H1 (cell line): Measurements from ENCODE around the gene CCNG1. TPM values are rescaled to one million over a fixed set of nuclear protein-coding genes. Genes with fewer than 3 reads are reported as not detected.

ENCODE experiments used
- CTCF ChIA-PET: fragments of 300-600 bp; sonication (Branson Sonifier 250); formaldehyde crosslinking; loops from one replicate; lab custom pipeline; 2021; ENCODE audit not compliant: partially characterized antibody; lab: Charles Lee
- POLR2A ChIA-PET: fragments of 300-600 bp; sonication (Branson Sonifier 250); formaldehyde crosslinking; loops from one replicate; lab custom pipeline; 2021; ENCODE audit warnings: inconsistent platforms; ENCODE audit not compliant: partially characterized antibody; lab: Charles Lee
- DNase-seq, 2 experiments: peaks; one replicate each; pipeline versions ENCODE4 v3.0.0 to v3.0.0-alpha.2; 2010 to 2022; ENCODE audit warnings: low spot score in 2 of 2, low read depth in 1 of 2, mixed read lengths in 1 of 2
- FAIRE-seq: peaks from 2 replicates; lab custom pipeline; 2011; peaks lifted over from hg19 to GRCh38; lab: Jason Lieb, UNC
- H2AFZ ChIP-seq: 2 replicates; pipeline ENCODE4 v1.8.1; 2012; ENCODE audit warnings: low read length, inconsistent platforms
- H2AK5ac ChIP-seq: 2 replicates; pipeline ENCODE4 v1.6.1; 2013; ENCODE audit warnings: low read depth, low read length
- H2BK120ac ChIP-seq: replicated peaks from 2 replicates; pipeline ENCODE3; 2013; ENCODE audit warnings: low read depth, low read length, inconsistent platforms
- H2BK12ac ChIP-seq: 2 replicates; pipeline ENCODE4 v1.6.1; 2013; ENCODE audit warnings: low read depth, low read length
- H2BK15ac ChIP-seq: 2 replicates; pipeline ENCODE4 v1.6.1; 2013; ENCODE audit warnings: low read length
- H2BK20ac ChIP-seq: 2 replicates; pipeline ENCODE4 v1.6.1; 2013; ENCODE audit warnings: low read length
- H2BK5ac ChIP-seq: 2 replicates; pipeline ENCODE4 v1.6.1; 2013; ENCODE audit warnings: low read depth, low read length
- H3K14ac ChIP-seq: 2 replicates; pipeline ENCODE4 v1.6.1; 2013; ENCODE audit warnings: inconsistent platforms; ENCODE audit not compliant: insufficient read length
- H3K18ac ChIP-seq: 2 replicates; pipeline ENCODE4 v1.6.1; 2013; ENCODE audit warnings: low read length; ENCODE audit errors: extremely low read depth
- H3K23ac ChIP-seq: 2 replicates; pipeline ENCODE4 v1.6.1; 2013; ENCODE audit warnings: inconsistent platforms; ENCODE audit not compliant: insufficient read length
- H3K23me2 ChIP-seq: 2 replicates; pipeline ENCODE4 v1.6.1; 2013; ENCODE audit warnings: low read depth, low read length
- H3K27ac ChIP-seq: 2 replicates; pipeline ENCODE4 v1.6.1; 2011; ENCODE audit warnings: low read depth, low read length, inconsistent platforms
- H3K27me3 ChIP-seq, 4 experiments: replicated peaks in 1 of 4; 1 replicate in 1 of 4; 2 replicates in 3 of 4; pipeline versions ENCODE4 v1.6.1 to v1.8.1; 2011 to 2013; ENCODE audit warnings: low read length in 3 of 4, mild to moderate bottlenecking in 3 of 4, inconsistent platforms in 2 of 4, mixed read lengths in 2 of 4, moderate library complexity in 1 of 4; ENCODE audit not compliant: control insufficient read depth in 3 of 4, insufficient read depth in 3 of 4; ENCODE audit errors: extremely low read depth in 1 of 4
- H3K36me3 ChIP-seq, 4 experiments: 2 replicates each; pipeline versions ENCODE4 v1.6.1 to v1.8.1; 2011 to 2013; ENCODE audit warnings: mild to moderate bottlenecking in 4 of 4, low read length in 3 of 4, moderate library complexity in 2 of 4, control low read depth in 1 of 4, inconsistent platforms in 1 of 4; ENCODE audit not compliant: insufficient read depth in 4 of 4, control insufficient read depth in 2 of 4
- H3K4ac ChIP-seq: replicated peaks from 2 replicates; pipeline ENCODE3; 2013; ENCODE audit warnings: low read length, low read depth, mixed read lengths, inconsistent platforms; ENCODE audit not compliant: insufficient read length
- H3K4me1 ChIP-seq, 4 experiments: replicated peaks in 1 of 4; 1 replicate in 1 of 4; 2 replicates in 3 of 4; pipeline versions ENCODE4 v1.6.1 to v1.8.1; 2011 to 2013; ENCODE audit warnings: low read length in 3 of 4, inconsistent platforms in 2 of 4, mixed read lengths in 1 of 4; ENCODE audit not compliant: insufficient read depth in 4 of 4, control insufficient read depth in 3 of 4
- H3K4me2 ChIP-seq, 2 experiments: 2 replicates each; pipeline versions ENCODE4 v1.6.1 to v1.8.1; 2011 to 2013; ENCODE audit warnings: low read depth in 2 of 2, low read length in 2 of 2, control low read depth in 1 of 2, inconsistent platforms in 1 of 2, mild to moderate bottlenecking in 1 of 2; ENCODE audit not compliant: insufficient read depth in 1 of 2
- H3K4me3 ChIP-seq, 4 experiments: fragments of 200-600, 300-600 bp in 1 of 4; sonication (generic), shearing (Covaris generic), sonication (Bioruptor Twin) in 1 of 4; 2 replicates each; pipeline versions ENCODE4 v1.5.1 to v1.8.1; 2011 to 2016; ENCODE audit warnings: low read length in 4 of 4, low read depth in 3 of 4, control low read depth in 2 of 4, inconsistent platforms in 2 of 4, mild to moderate bottlenecking in 2 of 4, mixed read lengths in 1 of 4, moderate library complexity in 1 of 4; ENCODE audit not compliant: insufficient read depth in 2 of 4; ENCODE audit errors: extremely low read depth in 1 of 4
- H3K56ac ChIP-seq: replicated peaks from 2 replicates; pipeline ENCODE3; 2013; ENCODE audit warnings: low read depth, mild to moderate bottlenecking, mixed read lengths, low read length, inconsistent platforms; ENCODE audit not compliant: insufficient read length
- H3K79me1 ChIP-seq: 2 replicates; pipeline ENCODE4 v1.6.1; 2013; ENCODE audit warnings: low read depth, low read length, control low read depth
- H3K79me2 ChIP-seq, 2 experiments: 2 replicates each; pipeline versions ENCODE4 v1.6.1 to v1.8.1; 2012 to 2013; ENCODE audit warnings: low read length in 2 of 2, mild to moderate bottlenecking in 2 of 2, inconsistent platforms in 1 of 2; ENCODE audit not compliant: insufficient read depth in 2 of 2, control insufficient read depth in 1 of 2
- H3K9ac ChIP-seq, 4 experiments: replicated peaks in 1 of 4; 1 replicate in 1 of 4; 2 replicates in 3 of 4; pipeline versions ENCODE4 v1.6.1 to v1.8.1; 2011 to 2013; ENCODE audit warnings: low read depth in 3 of 4, low read length in 3 of 4, control low read depth in 2 of 4, mild to moderate bottlenecking in 2 of 4, moderate library complexity in 2 of 4, inconsistent platforms in 1 of 4; ENCODE audit errors: extremely low read depth in 1 of 4
- H3K9me3 ChIP-seq, 2 experiments: 2 replicates each; pipeline versions ENCODE4 v1.6.1 to v1.8.1; 2012 to 2013; ENCODE audit warnings: mild to moderate bottlenecking in 2 of 2, moderate library complexity in 2 of 2, control low read depth in 1 of 2, inconsistent platforms in 1 of 2, low read depth in 1 of 2, low read length in 1 of 2, mixed read lengths in 1 of 2; ENCODE audit not compliant: insufficient read depth in 2 of 2
- H4K20me1 ChIP-seq, 2 experiments: replicated peaks in 1 of 2; 2 replicates each; pipeline versions ENCODE3 to v1.8.1; 2011 to 2013; ENCODE audit warnings: inconsistent platforms in 2 of 2, low read length in 2 of 2, mild to moderate bottlenecking in 1 of 2; ENCODE audit not compliant: insufficient read depth in 2 of 2, control insufficient read depth in 1 of 2
- H4K5ac ChIP-seq: 2 replicates; pipeline ENCODE4 v1.6.1; 2013; ENCODE audit warnings: low read length, low read depth, mixed read lengths, inconsistent platforms; ENCODE audit not compliant: insufficient read length
- H4K8ac ChIP-seq: 2 replicates; pipeline ENCODE4 v1.8.0; 2013; ENCODE audit warnings: mild to moderate bottlenecking, moderate library complexity, low read length, inconsistent platforms; ENCODE audit not compliant: insufficient read depth; ENCODE audit errors: extremely low read depth
- H4K91ac ChIP-seq: replicated peaks from 2 replicates; pipeline ENCODE3; 2013; ENCODE audit warnings: low read length, mixed read lengths, inconsistent platforms; ENCODE audit not compliant: insufficient read length
- CEBPB ChIP-seq: IDR thresholded peaks from 2 replicates; pipeline ENCODE4 v1.6.1; 2012; ENCODE audit warnings: low read depth, low read length
- CTCF ChIP-seq, 3 experiments: IDR thresholded peaks; 1 replicate in 2 of 3; 2 replicates in 1 of 3; pipeline versions ENCODE4 v1.5.1 to v1.6.1; 2011; ENCODE audit warnings: low read length in 3 of 3, mild to moderate bottlenecking in 3 of 3, inconsistent platforms in 2 of 3, low read depth in 1 of 3, moderate library complexity in 1 of 3; ENCODE audit not compliant: insufficient read depth in 1 of 3; ENCODE audit errors: control extremely low read depth in 1 of 3
- KDM1A ChIP-seq: fragments of 200-600, 300-600 bp; sonication (generic); IDR thresholded peaks from 2 replicates; pipeline ENCODE4 v1.7.1; 2016; ENCODE audit warnings: mild to moderate bottlenecking, low read length, borderline replicate concordance
- POLR2AphosphoS5 ChIP-seq: IDR thresholded peaks from 2 replicates; pipeline ENCODE4 v1.6.1; 2011; ENCODE audit warnings: low read depth, low read length
- RAD21 ChIP-seq, 2 experiments: IDR thresholded peaks in 1 of 2; conservative IDR thresholded peaks in 1 of 2; 2 replicates each; pipeline ENCODE4 v1.6.1; 2011; ENCODE audit warnings: low read depth in 2 of 2, low read length in 2 of 2, improper control_type of control experiment in 1 of 2, inconsistent platforms in 1 of 2, mild to moderate bottlenecking in 1 of 2, moderate library complexity in 1 of 2
- RFX5 ChIP-seq: IDR thresholded peaks from 2 replicates; pipeline ENCODE4 v1.6.1; 2011; ENCODE audit warnings: low read depth, low read length, improper control_type of control experiment, borderline replicate concordance
- TCF12 ChIP-seq: IDR thresholded peaks from 2 replicates; pipeline ENCODE4 v1.6.1; 2011; ENCODE audit warnings: low read depth, mild to moderate bottlenecking, low read length
- TEAD4 ChIP-seq: IDR thresholded peaks from 2 replicates; pipeline ENCODE4 v1.6.1; 2012; ENCODE audit warnings: low read depth, low read length, inconsistent platforms, mixed read lengths
- ZNF274 ChIP-seq: IDR thresholded peaks from 2 replicates; pipeline ENCODE4 v1.7.0; 2012; ENCODE audit warnings: low read length, borderline replicate concordance; ENCODE audit errors: extremely low read depth
- WGBS, 2 experiments: shearing (Covaris generic) in 1 of 2; methylation state at CpG; one replicate each; pipeline versions ENCODE4 v1.1.6 to v1.1.7; 2013 to 2015; ENCODE audit warnings: low lambda C conversion rate in 2 of 2, mixed read lengths in 2 of 2, inconsistent platforms in 1 of 2, low coverage in 1 of 2, missing lambda C conversion rate in 1 of 2; ENCODE audit not compliant: insufficient replicate concordance in 2 of 2, insufficient coverage in 1 of 2, insufficient read length in 1 of 2; ENCODE audit errors: extremely low coverage in 1 of 2, missing lambda C conversion rate in 1 of 2; 5-methylcytosine and 5-hydroxymethylcytosine counted together
- polyA plus RNA-seq, 7 experiments: library from polyadenylated mRNA; depleted of rRNA in 3 of 7; stranded (reverse) in 5 of 7; unstranded in 2 of 7; fragments of >200 nt in 5 of 7; fragments of 200-250 nt in 2 of 7; gene quantifications; 1 replicate in 5 of 7; 2 replicates in 1 of 7; 4 replicates in 1 of 7; pipeline versions ENCODE4 v1.2.1 to v1.2.3, GENCODE V29; 2011 to 2013; ENCODE audit warnings: missing spikeins in 2 of 7, mixed read lengths in 2 of 7
- total RNA-seq: library from RNA; stranded (reverse); fragmentation: NEBNext Ultra II Directional; extraction: Animal tissue kit (Norgen Biotek cat#: 25700); gene quantifications from 2 replicates; pipeline ENCODE4 v1.2.1, GENCODE V29; 2021

Gene CCNG1
- total and polyA plus RNA-seq, 2 of the 8 experiments (the other 6 are each of a cell fraction or from before 2014, with no cell fraction given): 165 to 369 TPM

GRCh38 chr5:163489055-163489744 lies 51.8 kb downstream of the CCNG1 start:
- H2BK12ac ChIP-seq: no peak overlapping the region
- H2AK5ac ChIP-seq: no peak overlapping the region
- no peak overlapping the region for H4K5ac ChIP-seq
- H2BK15ac ChIP-seq: no peak overlapping the region
- H3K4ac ChIP-seq: no peak overlapping the region
- no peak overlapping the region for H3K23ac ChIP-seq
- no peak overlapping the region for H3K18ac ChIP-seq
- no peak overlapping the region for H3K27ac ChIP-seq
- H4K91ac ChIP-seq: no peak overlapping the region
- FAIRE-seq: no peak
- H3K79me2 ChIP-seq: no peaks in the 10 kb centered on the region
- peaks cover 2% of the 10 kb centered on the region; the same call in 1 of the 2 replicates for H3K79me1 ChIP-seq
- no peak overlapping the region for H3K56ac ChIP-seq
- POLR2A ChIA-PET: interaction anchor here (0.6 to 7.0 kb wide), 8 partner anchors 9 to 51 kb away, joined by 3 to 48 read pairs (median 6); partner anchors contain the start of genes CCNG1, HMMR and MAT2B
- H2BK120ac ChIP-seq: no peak overlapping the region
- no peak overlapping the region for H3K14ac ChIP-seq
- H3K9me3 ChIP-seq: peaks cover 6 to 10% of the 10 kb centered on the region in 2 experiments; a peak in 3 of 4 replicates
- H3K4me1 ChIP-seq: no peaks in the 10 kb centered on the region
- peak in 1 of 2 experiments; percentile 63 for DNase-seq
- H3K36me3 ChIP-seq: peaks cover 6 to 64% (median 34%) of the 10 kb centered on the region in 4 experiments
- CTCF ChIA-PET: interaction anchor here (0.6 to 2.3 kb wide), 17 partner anchors 8 to 1298 kb away, joined by 3 to 12 read pairs (median 4); partner anchors contain the start of gene MAT2B
- no peaks in the 10 kb centered on the region for H3K23me2 ChIP-seq
- H2BK5ac ChIP-seq: no peak overlapping the region
- no peak overlapping the region for H3K4me2 ChIP-seq
- H3K4me3 ChIP-seq: no peak overlapping the region
- H2AFZ ChIP-seq: no peak overlapping the region
- H3K27me3 ChIP-seq: no peaks in the 10 kb centered on the region
- H3K9ac ChIP-seq: no peak overlapping the region; a peak in 1 of 7 replicates
- H2BK20ac ChIP-seq: no peak overlapping the region
- WGBS, 2 experiments: 82% methylated on average over 6 of the region's 6 CpGs; no CpG with 5 or more reads in 1 of the 2 experiments
- no peak overlapping the region for H4K8ac ChIP-seq
- H4K20me1 ChIP-seq: no peaks in the 10 kb centered on the region
- TF ChIP-seq CTCF (IDR thresholded peaks at IDR 0.05; ENCODE audit: control extremely low read depth in 1 of 3, insufficient read depth in 1 of 3, low read depth in 1 of 3, low read length in 3 of 3) (peak; percentile 29 to 64 (median 49); a peak in 2 of 4 replicates), TCF12 (no peak), POLR2AphosphoS5 (0 out of 2 replicates have a peak, but pooled peaks have one; percentile 32), RAD21 (IDR thresholded peaks at IDR 0.05 in 1 of 2, conservative IDR thresholded peaks at IDR 0.05 in 1 of 2; ENCODE audit: low read depth in 2 of 2, low read length in 2 of 2) (peak; percentile 41 to 52), TEAD4 (peak; percentile 28; the same call in 1 of the 2 replicates), CEBPB (peak; percentile 66; the same call in 1 of the 2 replicates), KDM1A (peak; percentile 27; the same call in 1 of the 2 replicates), ZNF274 (no peak), RFX5 (no peak)
